DND-41 (cell line): ENCODE measurements around the gene PSAP.

Experiments used
- CTCF ChIP-seq: IDR thresholded peaks from 2 replicates; pipeline ENCODE4 v1.5.1; 2012; ENCODE audit warnings: borderline replicate concordance, low read length, moderate library complexity, mild to moderate bottlenecking; ENCODE audit not compliant: poor library complexity, severe bottlenecking; ENCODE audit errors: extremely low read depth
- EZH2 ChIP-seq: IDR thresholded peaks from 3 replicates; pipeline ENCODE4 v1.6.1; 2012; ENCODE audit warnings: borderline replicate concordance, low read depth, mild to moderate bottlenecking, moderate library complexity, low read length, inconsistent platforms; ENCODE audit not compliant: severe bottlenecking

DNA sequence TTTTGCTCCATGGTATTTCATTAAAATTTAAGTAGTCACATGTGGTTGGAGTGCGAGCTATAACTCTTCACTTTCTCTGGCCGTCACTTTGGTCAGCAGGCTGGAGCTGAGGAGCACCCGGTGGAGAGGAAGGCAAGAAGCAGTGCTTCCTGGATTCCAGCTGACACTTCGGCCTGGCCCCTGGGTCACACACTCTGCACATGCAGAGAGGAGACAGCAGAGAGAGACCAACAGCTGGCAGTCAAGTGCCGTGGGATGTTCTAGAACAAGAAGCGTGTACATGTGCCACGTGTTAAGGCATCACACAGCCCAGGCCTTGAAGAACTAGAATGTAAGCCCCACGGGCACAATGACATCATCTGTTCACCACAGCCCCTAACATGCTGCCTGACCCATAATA lies 30.1 kb downstream of the PSAP start:
- TF ChIP-seq CTCF (no peak), EZH2 (no peak)
